ENCODE data around the gene ERGIC1.

GRCh38 chr5:172886476-172886875, 52.4 kb downstream of the ERGIC1 start:
- TF ChIP-seq CTCF (IDR thresholded peaks at IDR 0.05), result no peak
- no peak for TF ChIP-seq POLR2A (IDR thresholded peaks at IDR 0.05)

Data from testis (tissue), 2 donors.